Cardiac ventricle fibroblast (primary cell): ENCODE data around the gene DDX23. TPM values are rescaled to one million over a fixed set of nuclear protein-coding genes. Genes with fewer than 3 reads are reported as not detected.

Experiments used
- total RNA-seq: library from RNA; depleted of rRNA; stranded (reverse); fragments of >200 nt; gene quantifications from 2 replicates; pipeline ENCODE4 v1.2.3, GENCODE V29; 2015

DDX23 gene
- total RNA-seq, result 37.1 and 37.6 TPM in 2 replicates

GRCh38 chr12:48851883-48852733 lies at the start of gene DDX23:
DDX23 (minus strand) TSS chr12:48852163; CDS start chr12:48845782, 6,381 bp downstream.

GRCh38 chr12:48865281-48866051 lies 13.5 kb upstream of the DDX23 start, which contains the start of gene RND1:
RND1 (minus strand) TSS chr12:48865870; CDS start chr12:48865767, 103 bp downstream.

GRCh38 chr12:48817873-48818830 lies 33.8 kb downstream of the DDX23 start, which contains the start of gene CACNB3:
CACNB3 (plus strand) TSS chr12:48818496; CDS start chr12:48818930, 434 bp downstream.

GRCh38 chr12:48788854-48789775 lies 62.8 kb downstream of the DDX23 start, which contains the start of gene ADCY6:
ADCY6 (minus strand) TSS chr12:48789089; CDS start chr12:48783434, 5,655 bp downstream.

Other genes starting within 250 kb of the DDX23 start
- gene KANSL2, start 169.9 kb downstream of the DDX23 start, total RNA-seq, result 36.8 and 45.0 TPM in 2 replicates
- 12.4 and 23.1 TPM in 2 replicates for gene CCNT1, start 135.5 kb downstream of the DDX23 start, total RNA-seq
- 26.0 and 33.3 TPM in 2 replicates for gene ADCY6, start 63.1 kb downstream of the DDX23 start, total RNA-seq
- gene CACNB3, start 33.7 kb downstream of the DDX23 start, total RNA-seq, result 12.8 and 20.7 TPM in 2 replicates
- 0.39 TPM in 1 of 2 replicates, not detected in the other for gene RND1, start 13.7 kb upstream of the DDX23 start, total RNA-seq
- 69.3 and 74.1 TPM in 2 replicates for gene FKBP11, start 73.3 kb upstream of the DDX23 start, total RNA-seq
- 45.7 and 82.1 TPM in 2 replicates for gene ARF3, start 105.3 kb upstream of the DDX23 start, total RNA-seq
- gene WNT10B, start 119.6 kb upstream of the DDX23 start, total RNA-seq, result 0.75 TPM in 1 of 2 replicates, not detected in the other
- not detected in 2 replicates for gene WNT1, start 126.2 kb upstream of the DDX23 start, total RNA-seq
- 0.05 TPM in 1 of 2 replicates, not detected in the other for gene DDN, start 147.2 kb upstream of the DDX23 start, total RNA-seq
- gene PRKAG1, start 166.6 kb upstream of the DDX23 start, total RNA-seq, result 71.5 and 71.6 TPM in 2 replicates
- gene KMT2D, start 208.6 kb upstream of the DDX23 start, total RNA-seq, result 41.7 and 57.0 TPM in 2 replicates
- gene RHEBL1, start 217.8 kb upstream of the DDX23 start, total RNA-seq, result 0.20 TPM in 1 of 2 replicates, not detected in the other
- gene DHH, start 242.6 kb upstream of the DDX23 start, total RNA-seq, result not detected in 2 replicates